GM21526 (cell line): ENCODE results near the gene KLHL7.
A peak's percentile ranks its signal among the peaks of the same experiment; 100 is the strongest.

ENCODE experiments used
- ATAC-seq: cut with Tn5 transposase; IDR thresholded peaks from one replicate; pipeline ENCODE4 v1.9.1; 2021; ENCODE audit warnings: moderate library complexity; ENCODE audit not compliant: unreplicated experiment, low FRiP score

Gene KLHL7

GRCh38 chr7:23105644-23106056 is at the start of gene KLHL7:
TSS of gene KLHL7 (plus strand) at chr7:23105785. CDS start at chr7:23106027, 242 bp downstream.
- ATAC-seq = peak; percentile 97

GRCh38 chr7:23058408-23059096 is 47.0 kb upstream of the KLHL7 start:
- ATAC-seq = no peak

- ATAC-seq = no peak
Measured at GRCh38 chr7:23061327-23061726, 44.3 kb upstream of the KLHL7 start.

GRCh38 chr7:23062452-23062851 is 43.1 kb upstream of the KLHL7 start:
- no peak for ATAC-seq

- ATAC-seq = no peak
Measured at GRCh38 chr7:23065974-23066373, 39.6 kb upstream of the KLHL7 start.

- ATAC-seq = no peak
Measured at GRCh38 chr7:23067271-23067670, 38.3 kb upstream of the KLHL7 start.

- no peak for ATAC-seq
Measured at GRCh38 chr7:23072048-23072447, 33.5 kb upstream of the KLHL7 start.

GRCh38 chr7:23072922-23073321 is 32.7 kb upstream of the KLHL7 start:
- no peak for ATAC-seq

GRCh38 chr7:23074443-23075261 is 30.9 kb upstream of the KLHL7 start:
- no peak for ATAC-seq

GRCh38 chr7:23075571-23075970 is 30.0 kb upstream of the KLHL7 start:
- ATAC-seq = no peak

GRCh38 chr7:23076772-23077171 is 28.8 kb upstream of the KLHL7 start:
- ATAC-seq = no peak

- ATAC-seq = no peak
Measured at GRCh38 chr7:23093111-23093510, 12.5 kb upstream of the KLHL7 start.

- ATAC-seq = no peak
Measured at GRCh38 chr7:23093546-23093945, 12.0 kb upstream of the KLHL7 start.

- no peak for ATAC-seq
Measured at GRCh38 chr7:23096518-23097290, 8.9 kb upstream of the KLHL7 start.

- ATAC-seq = no peak
Measured at GRCh38 chr7:23098029-23098428, 7.6 kb upstream of the KLHL7 start.

- no peak for ATAC-seq
Measured at GRCh38 chr7:23098460-23098859, 7.1 kb upstream of the KLHL7 start.

- ATAC-seq = no peak
Measured at GRCh38 chr7:23100697-23101096, 4.9 kb upstream of the KLHL7 start.

GRCh38 chr7:23105086-23105643 is 420 bp upstream of the KLHL7 start:
- ATAC-seq = peak; percentile 27

- ATAC-seq = peak; percentile 23
Measured at GRCh38 chr7:23106057-23106822, 655 bp downstream of the KLHL7 start.
